ENCODE data around the gene UBR1. TPM values are rescaled to one million over a fixed set of nuclear protein-coding genes. Genes with fewer than 3 reads are reported as not detected.

UBR1 gene
- polyA plus RNA-seq, 1 donor (not counting 4 experiments of a cell fraction or from before 2014, with no cell fraction given): 17.4 TPM

DNA sequence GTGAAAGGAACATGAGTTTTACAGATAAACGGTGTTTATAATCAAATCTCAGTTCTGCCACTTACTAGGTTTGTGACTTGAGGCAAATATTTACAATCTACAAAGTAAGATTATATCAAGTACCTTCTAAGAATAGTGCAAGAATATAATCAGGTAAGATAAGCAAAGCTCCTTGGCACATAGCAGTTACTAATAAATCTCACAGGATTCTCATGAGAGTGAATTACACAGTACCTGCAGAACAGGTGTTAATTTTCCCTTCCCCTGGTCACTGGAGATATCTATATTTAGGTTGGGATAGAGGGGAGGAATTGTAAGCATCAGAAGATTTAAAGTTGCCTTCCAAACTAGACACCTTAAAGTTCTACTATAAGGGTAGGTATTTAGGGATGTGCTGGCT, 53.0 kb downstream of the UBR1 start:
- TF ChIP-seq EZH2 (IDR thresholded peaks at IDR 0.05; ENCODE audit: low read length): no peak
- TF ChIP-seq, protein P1, sequence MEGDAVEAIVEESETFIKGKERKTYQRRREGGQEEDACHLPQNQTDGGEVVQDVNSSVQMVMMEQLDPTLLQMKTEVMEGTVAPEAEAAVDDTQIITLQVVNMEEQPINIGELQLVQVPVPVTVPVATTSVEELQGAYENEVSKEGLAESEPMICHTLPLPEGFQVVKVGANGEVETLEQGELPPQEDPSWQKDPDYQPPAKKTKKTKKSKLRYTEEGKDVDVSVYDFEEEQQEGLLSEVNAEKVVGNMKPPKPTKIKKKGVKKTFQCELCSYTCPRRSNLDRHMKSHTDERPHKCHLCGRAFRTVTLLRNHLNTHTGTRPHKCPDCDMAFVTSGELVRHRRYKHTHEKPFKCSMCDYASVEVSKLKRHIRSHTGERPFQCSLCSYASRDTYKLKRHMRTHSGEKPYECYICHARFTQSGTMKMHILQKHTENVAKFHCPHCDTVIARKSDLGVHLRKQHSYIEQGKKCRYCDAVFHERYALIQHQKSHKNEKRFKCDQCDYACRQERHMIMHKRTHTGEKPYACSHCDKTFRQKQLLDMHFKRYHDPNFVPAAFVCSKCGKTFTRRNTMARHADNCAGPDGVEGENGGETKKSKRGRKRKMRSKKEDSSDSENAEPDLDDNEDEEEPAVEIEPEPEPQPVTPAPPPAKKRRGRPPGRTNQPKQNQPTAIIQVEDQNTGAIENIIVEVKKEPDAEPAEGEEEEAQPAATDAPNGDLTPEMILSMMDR (optimal IDR thresholded peaks at IDR 0.05 in 1 of 3, IDR thresholded peaks at IDR 0.05 in 1 of 3, conservative IDR thresholded peaks at IDR 0.05 in 1 of 3; ENCODE audit: extremely low read depth in 1 of 3, insufficient read depth in 2 of 3, low read length in 3 of 3): no peak
- dilution Hi-C loops (cut with MboI; ENCODE audit: extremely low pct_ligation_motif_present, low sequenced_read_pairs): no loop called here
- no peak overlapping the region for H2AFZ ChIP-seq (ENCODE audit: control insufficient read depth, low read length)
- H3K36me3 ChIP-seq (ENCODE audit: control insufficient read depth in 2 of 2, extremely low read depth in 1 of 2, insufficient read depth in 2 of 2, low read length in 2 of 2): peaks cover 9 to 13% of the 10 kb centered on the region in 2 experiments
- no peak for FAIRE-seq
- no peak overlapping the region for H3K4me3 ChIP-seq (ENCODE audit: control insufficient read depth in 2 of 3, extremely low read depth in 1 of 3, insufficient read depth in 2 of 3, low read depth in 1 of 3, low read length in 3 of 3)
- no peak overlapping the region for H3K9ac ChIP-seq (ENCODE audit: control insufficient read depth, extremely low read depth, insufficient read depth, low read length)
- H3K4me1 ChIP-seq (ENCODE audit: control insufficient read depth, extremely low read depth, insufficient read depth, low read length): no peaks in the 10 kb centered on the region
- no peak overlapping the region for H3K4me2 ChIP-seq (ENCODE audit: control insufficient read depth, extremely low read depth, insufficient read depth, low read depth, low read length)
- no peaks in the 10 kb centered on the region for H3K27me3 ChIP-seq (ENCODE audit: control insufficient read depth, extremely low read depth, insufficient read depth, low read length)
- no peak overlapping the region for H3K27ac ChIP-seq (ENCODE audit: control insufficient read depth, insufficient read depth, low read length)
- no peak for DNase-seq (ENCODE audit: low read depth, low spot score)
- peaks cover 3% of the 10 kb centered on the region for H4K20me1 ChIP-seq (ENCODE audit: control insufficient read depth, extremely low read depth, insufficient read depth, low read length)
- no peaks in the 10 kb centered on the region for H3K79me2 ChIP-seq (ENCODE audit: control insufficient read depth, insufficient read depth, low read length)
- no peaks in the 10 kb centered on the region for H3K9me1 ChIP-seq (ENCODE audit: control insufficient read depth, extremely low read depth, insufficient read depth, low read length)
- no peaks in the 10 kb centered on the region for H3K9me3 ChIP-seq (ENCODE audit: control insufficient read depth, low read depth, low read length)

- dilution Hi-C loops (cut with MboI; ENCODE audit: extremely low pct_ligation_motif_present, low sequenced_read_pairs): no loop called here
- Histone ChIP-seq H3K27ac (ENCODE audit: control insufficient read depth, insufficient read depth, low read length) (no peak overlapping the region), H3K4me3 (ENCODE audit: control insufficient read depth in 2 of 3, extremely low read depth in 1 of 3, insufficient read depth in 2 of 3, low read depth in 1 of 3, low read length in 3 of 3) (no peak overlapping the region), H3K9me3 (ENCODE audit: control insufficient read depth, low read depth, low read length) (no peaks in the 10 kb centered on the region), H3K9me1 (ENCODE audit: control insufficient read depth, extremely low read depth, insufficient read depth, low read length) (no peaks in the 10 kb centered on the region), H3K4me2 (ENCODE audit: control insufficient read depth, extremely low read depth, insufficient read depth, low read depth, low read length) (no peak overlapping the region), H3K36me3 (ENCODE audit: control insufficient read depth in 2 of 2, extremely low read depth in 1 of 2, insufficient read depth in 2 of 2, low read length in 2 of 2) (peaks cover 13 to 15% of the 10 kb centered on the region in 2 experiments), H2AFZ (ENCODE audit: control insufficient read depth, low read length) (no peak overlapping the region), H3K4me1 (ENCODE audit: control insufficient read depth, extremely low read depth, insufficient read depth, low read length) (no peaks in the 10 kb centered on the region), H4K20me1 (ENCODE audit: control insufficient read depth, extremely low read depth, insufficient read depth, low read length) (peaks cover 3% of the 10 kb centered on the region), H3K27me3 (ENCODE audit: control insufficient read depth, extremely low read depth, insufficient read depth, low read length) (no peaks in the 10 kb centered on the region), H3K9ac (ENCODE audit: control insufficient read depth, extremely low read depth, insufficient read depth, low read length) (no peak overlapping the region), H3K79me2 (ENCODE audit: control insufficient read depth, insufficient read depth, low read length) (no peaks in the 10 kb centered on the region)
- DNase-seq (ENCODE audit: low read depth, low spot score) (no peak), FAIRE-seq (no peak)
- no peak for TF ChIP-seq EZH2 (IDR thresholded peaks at IDR 0.05; ENCODE audit: low read length)
- TF ChIP-seq, protein P1 (optimal IDR thresholded peaks at IDR 0.05 in 1 of 3, IDR thresholded peaks at IDR 0.05 in 1 of 3, conservative IDR thresholded peaks at IDR 0.05 in 1 of 3; ENCODE audit: extremely low read depth in 1 of 3, insufficient read depth in 2 of 3, low read length in 3 of 3): no peak
Measured at GRCh38 chr15:43048935-43049334, 56.9 kb downstream of the UBR1 start.

Measured in keratinocyte (primary cell).